ENCODE results near the gene CLIC5.

CLIC5 gene

DNA sequence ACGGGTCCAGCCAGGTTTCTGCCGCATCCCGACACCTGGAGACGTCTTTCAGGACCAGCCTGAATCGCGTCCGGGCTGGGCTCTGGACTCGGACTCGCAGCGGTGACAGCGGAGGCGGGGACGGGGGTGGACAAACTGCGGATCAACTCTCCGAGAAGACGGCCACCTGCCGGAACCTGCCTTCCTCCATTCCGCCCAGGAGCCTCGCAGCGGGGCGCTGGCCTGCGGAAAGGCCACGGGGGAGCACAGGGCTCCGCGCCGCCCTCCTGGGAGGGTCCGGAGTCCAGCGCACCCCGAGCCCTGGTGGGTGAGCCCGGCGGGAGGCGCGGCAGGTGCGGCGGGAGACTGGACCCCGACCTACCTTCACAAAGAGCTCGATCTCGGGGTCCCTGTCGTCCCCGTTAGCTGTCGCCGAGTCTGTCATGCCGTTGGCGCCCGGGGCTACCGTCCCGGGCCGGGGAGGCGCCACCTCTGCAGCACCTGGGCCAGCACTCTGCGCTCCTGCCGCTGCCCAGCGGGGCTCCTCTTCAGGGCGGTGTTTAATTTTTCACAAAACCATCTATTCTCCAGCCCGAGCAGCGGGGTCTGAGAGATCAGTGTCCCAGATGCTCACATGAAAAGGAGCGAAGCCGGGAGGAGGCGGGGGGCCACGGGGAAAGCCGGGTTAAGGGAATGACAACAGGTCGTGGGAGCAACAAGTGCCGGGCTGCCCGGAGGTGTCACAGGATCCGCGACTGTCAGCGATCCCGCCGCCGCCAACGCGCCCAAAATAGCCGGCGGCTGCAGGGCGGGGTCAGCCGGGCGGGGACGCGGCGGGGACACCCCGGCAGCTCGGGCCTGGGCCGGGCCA, at the start of gene CLIC5:
TSS of gene CLIC5 (minus strand) at position 742 of the 850 bp plus-strand sequence. CDS start at position 424, 318 bp downstream.
- DNase-seq = no peak

DNA sequence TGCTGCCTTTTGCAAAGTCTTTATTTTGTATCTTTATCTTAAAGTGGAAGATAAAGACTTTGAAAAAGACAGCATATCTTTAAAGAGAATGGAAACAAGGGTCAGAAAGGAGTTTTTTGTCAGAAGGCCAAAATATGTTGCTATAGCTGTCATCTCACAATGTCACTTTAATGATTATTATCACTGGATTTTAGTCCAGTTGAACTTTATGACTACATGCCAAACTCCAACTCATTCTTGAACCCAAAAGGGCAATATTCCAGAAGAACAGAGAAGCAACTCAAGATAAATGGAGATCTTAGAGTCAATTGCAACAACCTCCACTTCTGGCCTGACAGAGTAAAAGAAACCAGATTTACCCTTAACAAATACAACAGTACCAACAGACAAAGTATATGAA, 47.3 kb upstream of the CLIC5 start:
- no peak for DNase-seq

DNA sequence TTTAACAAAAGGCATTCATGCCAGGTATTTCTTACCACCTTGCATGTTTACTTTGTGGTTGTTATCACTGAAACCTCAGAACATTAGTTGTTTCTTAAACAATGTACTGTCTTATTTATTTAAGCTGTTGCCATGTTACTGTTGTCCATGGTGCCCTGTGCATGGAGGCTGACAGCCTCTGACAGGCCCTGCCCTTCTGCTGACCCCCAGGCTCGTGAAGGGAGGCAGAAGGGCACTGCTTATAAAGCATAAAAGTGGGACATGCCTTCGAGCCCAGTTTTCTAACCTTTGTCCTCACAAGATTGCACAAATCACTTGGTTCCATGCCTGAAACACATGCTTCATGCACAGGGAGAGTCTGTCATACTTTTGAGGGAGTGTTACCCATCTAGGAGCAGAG, 46.7 kb upstream of the CLIC5 start:
- DNase-seq = no peak

DNA sequence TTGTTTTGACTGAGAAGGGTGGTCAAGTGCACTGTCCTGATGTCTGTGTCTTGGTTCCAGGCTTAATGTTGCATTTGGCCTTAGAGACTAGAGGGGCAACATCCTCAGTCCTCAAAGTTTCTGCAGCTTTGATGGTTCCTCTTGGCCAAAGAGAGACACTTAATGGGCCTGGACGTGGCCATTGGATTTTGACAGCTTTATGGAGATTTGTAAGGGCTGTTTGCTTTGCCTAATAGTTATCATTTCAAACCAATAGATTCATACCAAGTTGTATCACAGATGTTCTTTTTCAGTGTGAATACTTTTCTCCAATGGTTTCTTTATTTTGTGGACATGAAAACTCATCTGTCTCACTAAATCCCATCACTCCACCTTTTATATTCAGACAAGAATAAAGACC, 45.8 kb upstream of the CLIC5 start:
- no peak for DNase-seq

DNA sequence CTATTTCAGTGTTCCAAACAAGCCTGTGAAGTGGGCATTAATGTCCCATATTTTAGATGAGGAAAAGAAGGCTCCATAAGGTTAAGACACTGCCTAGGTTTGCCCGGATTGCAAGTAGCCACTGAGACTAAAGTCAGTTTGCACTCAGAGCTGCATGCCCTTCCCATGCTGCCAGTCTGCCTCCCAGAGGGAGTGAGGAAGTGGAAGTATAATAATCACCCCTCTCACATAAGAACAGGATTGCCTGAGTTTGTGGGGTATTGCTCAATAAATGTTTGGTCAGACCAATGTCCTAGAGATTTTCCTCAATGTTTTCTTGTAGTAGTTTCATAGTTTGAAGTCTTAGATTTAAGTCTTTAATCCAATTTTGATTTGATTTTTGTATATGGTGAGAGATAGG, 43.9 kb upstream of the CLIC5 start:
- DNase-seq = no peak

DNA sequence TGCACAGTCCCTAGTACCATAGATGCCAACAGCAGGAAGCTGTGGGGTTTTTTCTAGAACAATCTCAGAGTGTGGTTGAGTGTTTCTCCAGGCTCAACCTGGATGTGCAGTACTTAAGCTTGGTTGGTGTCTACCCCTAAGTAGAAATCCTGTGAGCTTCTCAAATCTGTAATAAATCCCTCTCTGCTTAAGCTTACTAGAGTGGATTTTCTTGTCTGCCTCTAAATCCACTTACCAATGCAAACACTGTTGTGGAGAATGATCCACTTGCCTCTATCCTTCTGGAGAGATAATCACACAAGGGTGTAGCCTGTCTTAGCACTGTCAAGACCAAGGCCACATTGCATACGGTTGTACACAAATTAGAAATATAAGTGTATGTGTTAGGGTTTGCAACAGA, 43.3 kb upstream of the CLIC5 start:
- DNase-seq = no peak

DNA sequence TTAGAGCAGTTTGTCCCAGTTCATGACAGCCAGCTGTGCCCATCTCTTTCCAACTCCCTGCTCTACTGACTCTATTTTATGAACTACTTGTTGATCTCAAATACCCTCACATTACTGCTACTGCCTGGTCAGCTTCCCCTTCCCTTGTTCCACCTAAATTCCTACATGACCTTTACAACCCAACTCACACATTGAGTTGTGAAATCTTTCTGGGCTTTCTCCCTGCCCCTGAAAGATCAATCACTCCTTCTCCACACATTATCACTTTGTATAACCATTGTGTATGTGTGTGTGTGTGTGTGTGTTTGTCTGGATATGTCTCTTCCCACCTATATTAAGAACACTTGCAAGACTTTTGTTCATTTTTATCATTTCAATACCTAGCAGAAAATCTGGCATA, 42.1 kb upstream of the CLIC5 start:
- DNase-seq = no peak

DNA sequence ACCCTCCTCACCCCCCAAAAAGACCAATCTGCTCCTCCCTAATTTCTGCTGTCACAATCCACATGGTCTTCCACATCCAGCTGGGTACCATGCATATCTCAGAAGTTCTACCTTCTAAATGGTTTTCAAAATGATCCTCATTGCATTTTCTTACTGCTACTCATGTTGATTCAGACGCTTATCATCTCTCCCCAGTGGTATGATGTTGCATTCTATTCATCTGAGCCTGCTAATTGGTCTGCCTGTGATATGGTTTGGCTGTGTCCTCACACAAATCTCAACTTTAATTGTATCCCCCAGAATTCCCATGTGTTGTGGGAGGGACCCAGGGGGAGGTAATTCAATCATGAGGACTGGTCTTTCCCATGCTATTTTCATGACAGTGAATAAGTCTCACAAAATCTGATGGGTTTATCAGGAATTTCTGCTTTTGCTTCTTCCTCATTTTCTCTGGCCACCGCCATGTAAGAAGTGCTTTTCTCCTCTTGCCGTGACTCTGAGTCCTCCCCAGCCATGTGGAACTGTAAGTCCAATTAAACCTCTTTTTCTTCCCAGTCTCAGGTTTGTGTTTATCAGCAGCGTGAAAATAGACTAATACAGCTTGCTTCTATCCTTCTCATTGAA, 41.4 kb upstream of the CLIC5 start:
- DNase-seq = no peak

DNA sequence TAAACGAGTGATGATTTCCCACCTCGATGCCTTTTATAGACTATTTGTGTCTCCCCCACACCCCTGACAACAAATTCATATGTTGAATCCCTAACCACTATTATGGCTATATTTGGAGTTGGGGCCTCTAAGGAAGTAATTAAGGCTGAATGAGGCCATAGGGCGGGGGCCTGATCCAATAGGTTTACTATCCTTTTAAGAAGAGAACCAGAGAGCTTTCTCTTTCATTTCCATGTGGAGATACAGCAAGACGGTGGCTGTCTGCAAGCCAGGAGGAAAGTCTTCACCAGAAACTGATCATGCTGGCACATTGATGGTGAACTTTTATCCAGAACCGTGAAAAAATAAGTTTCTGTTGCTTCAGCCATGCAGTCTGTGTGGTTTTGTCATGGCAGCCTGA, 38.9 kb upstream of the CLIC5 start:
- no peak for DNase-seq

DNA sequence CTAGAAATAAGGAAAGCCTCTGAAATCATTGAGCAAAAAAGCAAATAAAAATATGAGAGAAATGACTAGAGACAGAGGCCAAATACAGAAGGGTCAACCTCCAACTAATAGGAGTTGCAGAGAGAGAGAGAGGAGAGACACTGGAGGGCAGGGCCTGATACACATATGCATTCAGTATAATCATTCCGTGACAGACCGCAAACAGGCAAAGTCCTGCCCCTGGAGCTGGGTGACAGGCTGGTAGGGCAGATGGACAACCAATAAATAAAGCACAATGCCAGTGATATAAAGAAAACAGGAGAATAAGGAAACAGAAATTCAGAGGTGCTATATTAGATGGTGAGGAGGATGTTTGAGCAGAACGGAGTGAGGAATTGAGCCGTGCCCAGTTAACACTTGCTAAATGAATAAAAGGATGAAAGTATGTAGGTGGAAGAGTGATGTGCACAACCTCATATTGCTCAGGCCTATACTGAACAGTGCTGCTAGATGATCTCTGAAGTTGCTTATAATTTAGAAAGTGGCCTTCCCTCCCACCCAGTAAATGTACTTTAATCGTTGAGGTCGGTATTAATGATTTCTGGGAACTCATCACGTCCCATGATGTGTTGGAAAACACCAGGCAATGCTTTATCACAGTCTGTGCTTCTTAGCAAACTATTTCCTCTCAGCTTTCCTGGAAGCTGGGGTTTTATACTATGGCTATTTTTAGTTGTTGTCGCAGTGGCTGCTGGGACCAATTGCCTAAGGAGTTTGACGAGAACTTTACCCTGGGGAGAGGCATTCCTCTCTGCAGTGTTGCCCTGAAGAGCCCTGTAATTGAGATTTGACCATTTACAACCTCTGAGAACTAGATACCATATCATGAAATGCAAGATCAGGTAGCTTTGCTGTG, 37.6 kb upstream of the CLIC5 start:
- DNase-seq = no peak

DNA sequence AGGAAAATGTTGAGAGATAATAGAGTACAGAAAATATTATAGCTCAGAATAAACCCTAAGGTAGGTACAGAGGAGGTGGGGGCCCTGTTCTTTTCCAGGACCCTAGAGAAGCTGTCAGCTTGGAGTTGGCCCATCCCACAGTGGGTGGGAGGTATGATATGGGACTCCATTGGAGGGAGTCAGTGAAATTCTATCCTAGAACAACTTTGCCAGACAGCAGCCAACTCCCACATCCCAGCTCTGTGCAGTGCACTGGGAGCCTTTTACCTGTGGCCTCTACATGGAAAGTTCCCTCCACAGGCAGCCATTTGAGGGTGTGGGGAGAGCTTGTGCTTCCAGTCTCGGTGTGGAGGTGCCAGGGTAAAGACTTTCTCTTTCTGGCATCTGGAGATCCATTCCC, 36.8 kb upstream of the CLIC5 start:
- no peak for DNase-seq

DNA sequence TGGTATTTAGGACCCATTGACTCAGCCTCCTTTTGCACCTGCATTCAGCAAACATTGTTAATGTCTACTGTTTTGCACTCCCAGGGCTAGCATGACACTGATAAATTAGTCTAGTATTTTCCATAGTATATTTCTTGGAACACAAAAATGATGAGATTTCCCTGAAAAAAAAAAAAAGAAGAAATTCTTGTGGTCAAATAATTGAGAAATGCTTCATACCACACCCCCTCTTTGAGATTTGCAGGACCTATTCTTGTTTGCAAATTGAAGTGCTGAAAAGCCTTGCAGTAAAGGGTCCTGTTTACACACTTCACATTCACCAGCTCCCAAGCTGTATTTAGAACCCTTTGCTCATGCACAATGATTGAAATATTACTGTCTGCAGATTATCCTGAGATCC, 36.3 kb upstream of the CLIC5 start:
- peak in 1 of 2 experiments; percentile 39 for DNase-seq

DNA sequence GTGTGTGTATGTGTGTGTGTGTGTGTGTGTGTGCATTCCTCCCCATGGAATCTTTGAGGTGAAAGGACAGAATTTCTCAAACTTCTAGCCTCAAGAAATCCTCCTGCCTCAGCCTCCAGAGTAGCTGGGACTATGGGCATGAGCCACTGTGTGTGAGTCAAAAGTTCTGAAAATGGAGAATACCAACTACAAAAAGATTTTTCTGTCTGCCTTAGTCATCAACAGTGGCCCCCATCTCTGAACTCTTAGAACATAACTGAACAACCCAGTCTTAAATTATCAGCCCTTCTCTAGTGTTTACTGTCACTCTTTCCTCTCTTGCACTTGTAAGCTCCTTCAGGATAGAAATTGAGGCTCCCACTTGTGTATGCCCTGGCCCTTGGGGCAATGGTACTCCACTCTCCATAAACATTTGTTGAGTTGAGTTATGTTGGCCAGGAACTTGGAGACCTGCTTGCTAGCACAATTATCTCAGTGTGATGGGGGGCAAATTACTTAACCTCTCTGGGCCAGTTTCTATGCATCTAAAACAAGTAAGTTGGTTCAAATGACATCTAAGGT, 35.3 kb upstream of the CLIC5 start:
- no peak for DNase-seq

DNA sequence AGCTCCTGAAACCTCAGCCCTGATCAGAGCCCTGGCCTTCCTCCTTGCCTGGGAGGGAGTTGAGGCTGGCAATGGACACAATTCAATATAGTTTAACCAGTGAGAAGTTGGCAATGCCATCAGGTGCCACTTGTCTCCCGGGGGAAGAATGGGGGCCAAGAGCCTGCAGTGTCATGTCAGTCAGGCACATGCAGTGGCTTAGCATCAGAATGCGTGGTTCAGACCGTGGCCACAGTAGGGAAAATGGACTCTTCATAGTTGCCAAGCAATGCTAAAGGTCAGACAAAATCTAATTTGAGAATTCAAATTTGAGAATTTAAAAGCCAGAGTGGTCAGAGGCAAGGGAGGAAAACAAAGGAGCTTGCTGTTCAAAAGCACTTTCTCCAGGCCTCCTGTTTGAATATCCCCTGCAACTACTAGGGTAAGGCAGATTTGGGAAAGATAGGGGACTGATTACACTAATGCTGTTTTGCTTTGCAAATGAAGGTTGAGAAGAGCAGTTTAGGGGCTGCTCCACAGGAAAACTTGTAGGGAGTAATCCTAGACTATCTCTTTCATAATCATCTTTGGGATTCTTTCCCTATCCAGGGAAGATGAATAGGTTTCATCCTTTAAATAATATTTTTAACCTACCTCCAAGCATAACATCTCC, 33.1 kb upstream of the CLIC5 start:
- DNase-seq = no peak

DNA sequence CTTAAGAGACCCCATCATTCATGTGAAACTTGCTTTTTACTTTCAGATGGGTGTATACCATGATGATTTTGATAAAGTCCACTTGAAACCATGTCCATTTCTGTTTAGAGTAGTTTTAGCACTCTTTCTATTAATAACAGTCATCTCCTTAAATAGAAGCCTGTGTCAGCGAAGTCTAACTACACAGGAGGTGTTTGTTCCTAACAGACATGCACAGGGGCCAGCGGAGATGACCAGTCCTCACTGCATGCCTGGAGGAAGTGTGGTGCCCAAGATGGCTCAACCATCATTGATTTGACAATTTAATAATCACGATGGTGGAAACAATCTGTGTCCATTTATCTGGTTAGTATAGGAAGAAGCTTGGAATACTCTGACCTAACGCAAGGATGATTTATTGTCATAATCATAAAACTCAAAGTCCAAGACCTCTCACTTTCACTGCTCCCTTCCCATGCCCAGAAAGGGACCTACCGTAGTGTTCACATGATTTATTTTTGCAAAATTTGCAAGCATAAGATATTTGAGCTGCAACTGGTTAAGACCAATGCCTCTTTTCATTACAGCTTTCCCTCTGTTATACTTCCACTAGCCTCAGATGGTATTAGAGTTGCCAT, 31.0 kb upstream of the CLIC5 start:
- DNase-seq = no peak

DNA sequence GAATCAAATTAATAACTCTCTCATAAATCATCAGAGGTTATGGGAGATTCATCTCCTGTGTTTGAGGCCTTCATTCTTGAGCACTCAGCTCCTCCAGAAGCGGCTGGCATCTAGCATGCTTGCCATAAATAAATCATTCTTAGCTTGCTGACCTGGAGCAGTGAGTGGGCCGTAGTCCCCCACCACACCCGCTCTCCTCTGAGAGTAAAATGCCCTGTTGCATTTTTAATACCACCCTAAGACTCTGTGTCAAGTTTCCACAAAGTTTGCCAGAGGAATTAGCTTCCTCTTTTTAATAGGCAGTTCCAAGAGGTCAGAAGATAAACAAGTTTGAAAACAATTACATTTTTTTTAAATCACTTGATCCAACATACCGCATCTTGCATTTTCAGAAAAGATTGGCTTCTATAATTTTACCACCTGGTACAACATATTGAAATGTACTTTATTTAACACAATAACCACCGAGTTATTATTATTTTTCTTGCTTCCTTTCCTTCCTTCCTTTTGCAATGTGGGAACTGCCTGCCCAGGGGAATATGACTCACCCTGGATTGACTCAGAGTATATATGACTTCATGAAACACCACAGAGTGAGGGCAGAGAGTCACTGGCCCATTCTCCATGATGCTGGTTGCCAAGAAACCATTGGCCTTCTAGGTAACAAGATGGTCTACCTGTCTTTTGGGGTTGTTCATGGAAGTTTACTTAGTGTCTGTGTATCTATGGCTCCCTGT, 29.4 kb upstream of the CLIC5 start:
- peak in 1 of 2 experiments; percentile 8 for DNase-seq

DNA sequence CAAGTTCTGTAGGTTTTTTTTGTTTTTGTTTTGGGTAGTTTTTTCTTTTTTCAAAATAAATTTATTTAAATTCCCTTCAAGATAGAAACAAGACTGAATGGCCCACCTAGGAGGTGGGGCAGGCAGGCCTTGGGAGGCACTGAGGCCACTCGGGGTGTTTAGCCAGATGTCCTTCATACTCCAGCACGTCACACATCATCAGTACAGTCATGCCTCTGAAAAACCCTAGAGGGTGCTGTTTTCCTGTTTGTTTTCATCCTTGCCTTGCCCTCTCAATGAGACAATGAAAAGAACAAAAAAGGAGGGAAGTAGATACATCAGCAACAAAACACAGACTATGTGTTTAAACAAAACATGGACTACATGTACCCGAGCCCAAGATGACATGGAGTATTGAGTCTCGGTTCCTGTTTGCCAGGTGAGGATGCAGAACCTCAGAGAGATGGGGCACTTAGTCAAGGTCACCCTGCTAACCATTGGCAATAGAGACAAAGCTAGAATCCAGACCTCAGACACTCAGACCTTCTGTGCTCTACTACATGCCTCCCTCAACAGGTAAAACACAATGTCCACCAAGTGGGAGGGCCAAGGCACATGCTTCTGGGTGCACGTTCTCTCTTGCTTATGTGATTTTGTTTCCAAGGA, 26.8 kb upstream of the CLIC5 start:
- DNase-seq = no peak

DNA sequence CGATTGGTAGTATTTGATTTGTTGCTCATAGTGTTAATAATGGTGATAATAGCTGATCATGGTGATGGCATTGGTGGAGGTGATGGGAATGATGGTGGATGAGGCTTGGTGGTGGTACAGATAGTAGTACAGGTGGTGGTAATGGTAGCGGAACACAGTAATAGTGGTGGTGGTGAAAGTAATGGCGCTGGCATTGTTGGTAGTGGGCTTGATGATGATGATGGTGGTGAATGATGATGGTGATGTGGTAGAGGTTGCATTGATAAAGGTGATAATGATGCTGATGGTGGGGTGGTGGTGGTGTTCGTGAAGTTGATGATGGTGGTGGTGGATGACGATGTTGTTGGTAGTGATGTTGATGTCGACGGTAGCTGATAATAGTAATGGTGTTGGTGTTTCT, 24.6 kb upstream of the CLIC5 start:
- no peak for DNase-seq

DNA sequence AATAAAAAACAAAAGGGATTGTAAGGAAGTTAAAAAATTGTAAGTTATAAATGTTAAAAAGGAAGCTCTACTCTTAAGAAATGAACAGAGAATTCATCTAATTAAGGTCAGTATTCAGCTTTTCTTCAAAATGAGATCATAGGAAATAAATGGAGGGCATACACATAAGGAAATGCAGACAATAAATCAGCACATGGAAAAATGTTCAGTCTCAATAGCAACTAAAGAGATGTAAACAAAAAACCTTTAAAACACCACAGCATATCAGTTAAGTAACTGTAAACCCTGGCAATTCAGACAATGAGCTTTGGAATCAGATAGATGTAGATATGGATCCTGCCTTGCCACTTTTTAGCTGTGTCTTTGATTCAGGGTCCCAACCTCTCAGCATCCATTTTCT, 24.0 kb upstream of the CLIC5 start:
- DNase-seq = no peak

DNA sequence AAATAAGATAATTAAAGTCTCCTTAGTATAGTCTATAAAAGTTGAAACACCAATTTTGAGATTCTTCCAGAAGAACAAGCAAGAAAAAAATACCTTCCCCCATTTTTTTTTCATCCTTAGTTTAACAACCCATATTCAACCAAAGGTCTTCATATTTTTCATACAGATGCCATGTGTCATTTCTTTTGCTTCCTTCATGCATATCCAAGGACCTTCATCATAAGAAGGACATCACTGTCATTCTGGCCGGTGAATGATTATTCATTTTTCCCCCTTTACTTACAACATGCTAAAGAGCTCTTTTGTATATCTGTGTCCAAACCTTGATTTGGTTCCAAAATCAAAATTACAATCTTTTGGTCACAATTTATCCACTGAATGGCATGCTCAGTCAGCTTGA, 21.3 kb upstream of the CLIC5 start:
- DNase-seq = no peak

DNA sequence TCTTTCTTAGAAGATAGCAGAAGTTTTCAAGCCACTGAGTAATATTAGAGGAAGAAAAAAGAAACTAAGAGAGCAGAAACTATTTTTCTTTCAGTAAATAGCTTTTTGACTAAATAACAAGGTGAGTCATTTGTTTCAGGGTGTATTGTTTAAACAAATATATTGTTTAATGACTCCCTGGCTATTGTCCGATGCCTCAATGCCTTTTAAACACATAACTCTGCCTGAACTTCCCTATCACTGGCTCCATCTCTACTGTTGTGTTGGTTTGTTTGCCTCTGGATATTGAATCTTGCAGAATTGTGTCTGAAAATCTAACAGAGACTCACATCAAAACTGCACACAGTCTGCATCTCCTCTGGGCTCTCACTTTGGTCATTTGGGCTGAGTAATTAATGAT, 19.6 kb upstream of the CLIC5 start:
- DNase-seq = no peak
